ENCODE measurements around the gene MEIKIN. TPM values are rescaled to one million over a fixed set of nuclear protein-coding genes. Genes with fewer than 3 reads are reported as not detected.
A peak's percentile ranks its signal among the peaks of the same experiment; 100 is the strongest.

The MEIKIN gene
- total RNA-seq, 1 experiment from 2014 or later = not detected

- intact Hi-C loops (cut with micrococcal nuclease) = no loop called here
- Histone ChIP-seq H3F3A (ENCODE audit: low read length, unreplicated experiment) (no peaks in the 10 kb centered on the region), H3K27me3 (ENCODE audit: low read length) (no peaks in the 10 kb centered on the region), H3K4me1 (ENCODE audit: insufficient read depth, low read length) (no peaks in the 10 kb centered on the region), H3K4me2 (ENCODE audit: low read length) (no peak overlapping the region), H2AFZ (ENCODE audit: low read length) (no peak overlapping the region), H3K27ac (ENCODE audit: low read length) (no peak overlapping the region), H3K36me3 (ENCODE audit: low read depth, low read length) (no peaks in the 10 kb centered on the region), H3K9me2 (replicated peaks; ENCODE audit: low read length) (no peaks in the 10 kb centered on the region), H3K9ac (ENCODE audit: low read length) (no peak overlapping the region), H3K9me3 (ENCODE audit: low read length) (no peaks in the 10 kb centered on the region), H3K4me3 (ENCODE audit: low read length) (no peak overlapping the region), H3K79me2 (ENCODE audit: low read length) (no peaks in the 10 kb centered on the region), H4K20me1 (ENCODE audit: low read length) (no peaks in the 10 kb centered on the region)
- ATAC-seq (peak; percentile 76), DNase-seq (peak; percentile 77)
- no TSS peak for BruUV-seq (replicated peaks)
- TF ChIP-seq EZH2phosphoT487 (IDR thresholded peaks at IDR 0.05; ENCODE audit: borderline replicate concordance, low read length) (no peak), CTCF (conservative IDR thresholded peaks at IDR 0.05; ENCODE audit: low read depth, low read length) (no peak), EZH2 (IDR thresholded peaks at IDR 0.05; ENCODE audit: low read length, unreplicated experiment) (no peak)
- ChIA-PET CTCF (no interaction called here), POLR2A (ENCODE audit: unreplicated experiment) (no interaction called here)
Measured at GRCh38 chr5:131814990-131815389, 130.5 kb downstream of the MEIKIN start.

GRCh38 chr5:131812371-131813160, 132.9 kb downstream of the MEIKIN start:
- H3K9me3 ChIP-seq (ENCODE audit: low read length) = no peaks in the 10 kb centered on the region
- H2AFZ ChIP-seq (ENCODE audit: low read length) = no peak overlapping the region

More at GRCh38 chr5:131812371-131813160, 132.9 kb downstream of the MEIKIN start:
- H3K4me3 ChIP-seq (ENCODE audit: low read length) = no peak overlapping the region
- H3K9me2 ChIP-seq (replicated peaks; ENCODE audit: low read length) = no peaks in the 10 kb centered on the region
- TF ChIP-seq EZH2 (IDR thresholded peaks at IDR 0.05; ENCODE audit: low read length, unreplicated experiment) (no peak), CTCF (conservative IDR thresholded peaks at IDR 0.05; ENCODE audit: low read depth, low read length) (no peak), EZH2phosphoT487 (IDR thresholded peaks at IDR 0.05; ENCODE audit: borderline replicate concordance, low read length) (no peak)
- no peak overlapping the region for H3K4me2 ChIP-seq (ENCODE audit: low read length)
- intact Hi-C loops (cut with micrococcal nuclease) = no loop called here
- ATAC-seq (no peak), DNase-seq (no peak)
- ChIA-PET CTCF (no interaction called here), POLR2A (ENCODE audit: unreplicated experiment) (no interaction called here)
- H3K9ac ChIP-seq (ENCODE audit: low read length) = no peak overlapping the region
- no peaks in the 10 kb centered on the region for H3K79me2 ChIP-seq (ENCODE audit: low read length)
- BruUV-seq (replicated peaks) = no TSS peak
- H3K36me3 ChIP-seq (ENCODE audit: low read depth, low read length) = no peaks in the 10 kb centered on the region
- no peaks in the 10 kb centered on the region for H4K20me1 ChIP-seq (ENCODE audit: low read length)
- no peak overlapping the region for H3K27ac ChIP-seq (ENCODE audit: low read length)
- H3F3A ChIP-seq (ENCODE audit: low read length, unreplicated experiment) = no peaks in the 10 kb centered on the region
- H3K4me1 ChIP-seq (ENCODE audit: insufficient read depth, low read length) = no peaks in the 10 kb centered on the region
- no peaks in the 10 kb centered on the region for H3K27me3 ChIP-seq (ENCODE audit: low read length)
